GM23338 (cell line): ENCODE measurements around the gene SERPINI2. TPM values are rescaled to one million over a fixed set of nuclear protein-coding genes. Genes with fewer than 3 reads are reported as not detected.

Experiments
- ATAC-seq: fragments of 200-7000 bp; cut with Tn5 transposase; 3 replicates; pipeline ENCODE4 v1.9.1; 2020
- DNase-seq: peaks from one replicate; pipeline ENCODE4 v3.0.0-alpha.2; 2015; ENCODE audit warnings: low spot score
- H2AFZ ChIP-seq: fragments of 200-600 bp; sonication (generic); 2 replicates; pipeline ENCODE4 v1.8.0; 2016; ENCODE audit warnings: antibody characterized with exemption, mild to moderate bottlenecking, moderate library complexity
- H3F3A ChIP-seq: fragments of 200-600 bp; sonication (generic); replicated peaks from 2 replicates; pipeline ENCODE4 v1.8.0; 2017; ENCODE audit warnings: antibody characterized with exemption, mixed run types, low read depth
- H3K27ac ChIP-seq: fragments of 200-600 bp; sonication (generic); 2 replicates; pipeline ENCODE4 v1.6.1; 2016; ENCODE audit warnings: low read depth
- H3K27me3 ChIP-seq: fragments of 200-600 bp; sonication (generic); 2 replicates; pipeline ENCODE4 v1.8.0; 2016; ENCODE audit warnings: mild to moderate bottlenecking, mixed run types, moderate library complexity; ENCODE audit not compliant: insufficient read depth
- H3K36me3 ChIP-seq: fragments of 200-600 bp; sonication (generic); 2 replicates; pipeline ENCODE4 v1.8.0; 2016; ENCODE audit warnings: mild to moderate bottlenecking; ENCODE audit not compliant: insufficient read depth
- H3K4me1 ChIP-seq: fragments of 200-600 bp; sonication (generic); 2 replicates; pipeline ENCODE4 v1.8.0; 2016; ENCODE audit warnings: mild to moderate bottlenecking, moderate library complexity; ENCODE audit not compliant: insufficient read depth
- H3K4me2 ChIP-seq: fragments of 200-600 bp; sonication (generic); 2 replicates; pipeline ENCODE4 v1.7.1; 2017; ENCODE audit warnings: mixed run types
- H3K4me3 ChIP-seq: fragments of 200-600 bp; sonication (generic); 2 replicates; pipeline ENCODE4 v1.6.1; 2016; ENCODE audit warnings: mixed run types
- H3K79me2 ChIP-seq: fragments of 200-600 bp; sonication (generic); replicated peaks from 2 replicates; pipeline ENCODE4 v1.8.0; 2017; ENCODE audit warnings: mild to moderate bottlenecking; ENCODE audit not compliant: insufficient read depth
- H3K9me2 ChIP-seq: fragments of 200-600 bp; sonication (generic); 2 replicates; pipeline ENCODE4 v1.8.0; 2017; ENCODE audit not compliant: insufficient read depth
- H4K20me1 ChIP-seq: fragments of 200-600 bp; sonication (generic); replicated peaks from 2 replicates; pipeline ENCODE4 v1.8.0; 2017; ENCODE audit warnings: mild to moderate bottlenecking; ENCODE audit not compliant: insufficient read depth
- H3K27ac Mint-ChIP-seq: 2 replicates; pipeline ENCODE4 v1.8.0; 2020; ENCODE audit warnings: inconsistent platforms, mild to moderate bottlenecking, moderate library complexity, mixed read lengths
- H3K27me3 Mint-ChIP-seq: 3 replicates; pipeline ENCODE4 v1.8.0; 2022; ENCODE audit warnings: low read depth, mild to moderate bottlenecking, moderate library complexity, mixed read lengths, inconsistent platforms; ENCODE audit not compliant: insufficient read depth, poor library complexity
- H3K36me3 Mint-ChIP-seq: 3 replicates; pipeline ENCODE4 v1.8.0; 2021; ENCODE audit warnings: low read depth, mild to moderate bottlenecking, inconsistent platforms, moderate library complexity, mixed read lengths
- H3K4me1 Mint-ChIP-seq: 3 replicates; pipeline ENCODE4 v1.8.0; 2020; ENCODE audit warnings: mild to moderate bottlenecking, inconsistent platforms, mixed read lengths
- H3K4me3 Mint-ChIP-seq: 3 replicates; pipeline ENCODE4 v1.8.0; 2021; ENCODE audit warnings: moderate library complexity, mild to moderate bottlenecking, inconsistent platforms, mixed read lengths
- H3K9me3 Mint-ChIP-seq: 3 replicates; pipeline ENCODE4 v1.8.0; 2020; ENCODE audit warnings: moderate library complexity, mild to moderate bottlenecking, inconsistent platforms, mixed read lengths
- EZH2 ChIP-seq: fragments of 200-600 bp; sonication (generic); IDR thresholded peaks from one replicate; pipeline ENCODE4 v1.8.0; 2017; ENCODE audit warnings: antibody characterized with exemption, mild to moderate bottlenecking, low read depth; ENCODE audit not compliant: unreplicated experiment
- STAT1 ChIP-seq: IDR thresholded peaks from one replicate; pipeline ENCODE4 v1.6.1; 2016; ENCODE audit warnings: antibody characterized with exemption; ENCODE audit not compliant: unreplicated experiment
- ZNF331 ChIP-seq: fragments of 250-450 bp; sonication (Bioruptor Pico); IDR thresholded peaks from 2 replicates; pipeline ENCODE4 v1.5.0; 2020; ENCODE audit warnings: low read depth, mild to moderate bottlenecking, moderate library complexity
- polyA plus RNA-seq: library from polyadenylated mRNA; unstranded; fragments of >200 nt; fragmentation: Nextera tagmentation; extraction: Ambion mirVana; gene quantifications from 2 replicates; pipeline ENCODE4 v1.2.1, GENCODE V29; 2016
- total RNA-seq: library from RNA; depleted of rRNA; stranded (reverse); fragments of >200 nt; shearing (Covaris generic); gene quantifications from 2 replicates; pipeline ENCODE4 v1.2.3, GENCODE V29; 2014; rRNA removed

The SERPINI2 gene
- total and polyA plus RNA-seq, 2 experiments from 2014 or later, result 0.68 to 2.5 TPM

DNA sequence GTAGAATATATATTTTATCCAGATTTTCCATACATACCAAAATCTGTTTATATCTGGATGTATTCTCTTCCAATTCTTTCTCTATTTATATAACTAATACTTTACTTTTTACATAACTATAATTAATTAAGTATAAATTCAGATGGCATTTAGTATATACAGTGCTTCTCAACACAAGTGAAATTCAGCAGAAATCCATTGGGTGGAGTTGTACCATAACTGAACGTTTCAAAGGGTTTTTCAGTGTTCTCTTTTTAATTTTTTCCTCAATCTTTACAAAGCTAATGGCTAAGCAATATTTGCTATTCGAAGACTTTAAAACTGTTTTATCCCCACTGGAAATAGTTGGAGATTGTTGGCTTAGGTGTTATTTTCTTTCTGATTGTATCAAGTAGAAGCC lies 79.8 kb downstream of the SERPINI2 start:
- Histone ChIP-seq H3K9me2 (no peaks in the 10 kb centered on the region), H3K79me2 (no peaks in the 10 kb centered on the region), H3K4me1 (peaks cover 25% of the 10 kb centered on the region), H3K4me2 (no peak overlapping the region), H3K27me3 (no peaks in the 10 kb centered on the region), H2AFZ (no peak overlapping the region), H3K27ac (no peak overlapping the region), H4K20me1 (no peaks in the 10 kb centered on the region), H3F3A (no peaks in the 10 kb centered on the region), H3K36me3 (no peaks in the 10 kb centered on the region), H3K4me3 (no peak overlapping the region)
- Mint-ChIP-seq H3K27me3 (no peaks in the 10 kb centered on the region), H3K27ac (no peak overlapping the region), H3K36me3 (no peaks in the 10 kb centered on the region), H3K9me3 (no peaks in the 10 kb centered on the region), H3K4me3 (no peak overlapping the region), H3K4me1 (peaks cover 18% of the 10 kb centered on the region)
- no peak for DNase-seq
- no peak for ATAC-seq
- TF ChIP-seq EZH2 (no peak), STAT1 (no peak), ZNF331 (CRISPR knock-in tag) (no peak)

Other genes starting within 250 kb of the SERPINI2 start
- gene ZBBX, start 93.7 kb downstream of the SERPINI2 start, total RNA-seq, result 0.08 and 0.90 TPM in 2 replicates
- 1.1 TPM in 2 replicates for gene ZBBX, start 93.7 kb downstream of the SERPINI2 start, polyA plus RNA-seq
- 0.08 and 1.4 TPM in 2 replicates for gene WDR49, start 179.9 kb upstream of the SERPINI2 start, total RNA-seq
- gene WDR49, start 179.9 kb upstream of the SERPINI2 start, polyA plus RNA-seq, result 1.4 and 1.9 TPM in 2 replicates